ENCODE data around the gene ITPR1. TPM values are rescaled to one million over a fixed set of nuclear protein-coding genes. Genes with fewer than 3 reads are reported as not detected.

The ITPR1 gene
- polyA plus RNA-seq, 1 of the 3 experiments (the other 2 are of a cell fraction) = 5.9 TPM

DNA sequence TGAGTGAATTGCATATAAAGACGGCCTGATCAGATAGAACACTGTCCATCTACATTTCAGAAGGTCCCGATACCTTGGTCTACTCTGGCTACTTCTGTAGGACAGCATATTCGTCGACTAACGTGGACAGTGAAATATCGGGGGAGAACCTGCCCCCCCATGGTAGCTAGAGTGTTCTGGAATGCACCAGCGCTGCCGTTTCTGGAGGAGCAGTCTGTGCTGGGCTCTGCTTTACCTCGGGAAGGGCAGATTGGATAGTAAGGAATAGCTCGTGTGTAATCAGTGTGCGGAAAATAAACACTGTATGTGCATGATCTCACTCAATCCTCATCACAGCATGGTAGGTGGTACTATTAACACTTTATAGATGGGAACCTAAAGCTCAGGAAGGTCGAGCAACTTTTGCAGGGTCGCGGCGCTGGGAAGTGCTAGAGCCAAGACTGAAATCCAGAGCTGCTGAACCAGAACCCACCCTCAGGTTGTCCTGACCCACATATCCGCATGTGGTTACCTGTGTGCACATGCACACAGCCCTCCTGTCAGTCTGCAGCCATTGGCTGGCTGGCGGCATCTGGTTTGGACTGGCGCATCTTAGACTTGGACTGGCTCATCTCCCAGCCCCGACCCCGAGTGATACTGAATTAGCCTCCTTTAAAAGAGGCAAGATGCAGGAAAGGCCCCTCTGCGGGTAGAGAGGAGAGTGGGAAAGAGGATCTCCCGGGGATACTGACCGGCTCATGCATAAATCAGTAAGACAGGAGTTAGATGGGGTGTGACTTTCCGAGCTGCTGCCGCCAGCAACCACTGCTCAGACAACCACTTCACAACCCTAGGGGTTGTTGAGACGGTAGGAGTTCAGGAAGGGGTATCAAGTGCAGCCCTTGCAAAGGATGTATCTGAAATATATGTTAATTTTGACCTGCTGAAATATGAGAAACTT lies 331.1 kb downstream of the ITPR1 start:
- H3K4me1 ChIP-seq (ENCODE audit: control insufficient read depth in 1 of 2, insufficient read depth in 2 of 2, low read depth in 1 of 2, low read length in 1 of 2) = peaks cover 6 to 51% of the 10 kb centered on the region in 2 experiments; a peak in 2 of 4 replicates
- H3K79me2 ChIP-seq (ENCODE audit: insufficient read depth) = no peaks in the 10 kb centered on the region
- no peak overlapping the region for H2AFZ ChIP-seq (ENCODE audit: low read depth)
- no peak for DNase-seq
- no peak overlapping the region for H3K4me3 ChIP-seq (ENCODE audit: low read depth in 2 of 2, low read length in 1 of 2)
- TF ChIP-seq NFIC (IDR thresholded peaks at IDR 0.05; ENCODE audit: borderline replicate concordance) (no peak), RAD21 (IDR thresholded peaks at IDR 0.05; ENCODE audit: low read length) (no peak), EZH2phosphoT487 (IDR thresholded peaks at IDR 0.05; ENCODE audit: borderline replicate concordance, low read depth) (no peak), TEAD4 (IDR thresholded peaks at IDR 0.05; ENCODE audit: borderline replicate concordance, insufficient read depth) (no peak), FOXJ3 (CRISPR knock-in tag; IDR thresholded peaks at IDR 0.05) (no peak), GABPA (IDR thresholded peaks at IDR 0.05; ENCODE audit: low read depth) (no peak), NRF1 (IDR thresholded peaks at IDR 0.05; ENCODE audit: low read depth, low read length) (no peak), RXRA (IDR thresholded peaks at IDR 0.05; ENCODE audit: borderline replicate concordance, low read depth) (no peak)
- H3K27me3 ChIP-seq (ENCODE audit: insufficient read depth) = no peaks in the 10 kb centered on the region
- no peaks in the 10 kb centered on the region for H4K20me1 ChIP-seq (ENCODE audit: insufficient read depth)
- ChIA-PET POLR2A (no interaction called here), CTCF (interaction anchor here (0.9 to 1.5 kb wide), 4 partner anchors 43 to 156 kb away, joined by 3 to 5 read pairs (median 4); no protein-coding TSS in a partner anchor)
- no peaks in the 10 kb centered on the region for H3K9me3 ChIP-seq
- H3K9me2 ChIP-seq = no peaks in the 10 kb centered on the region
- peaks cover 0 to 3% of the 10 kb centered on the region in 2 experiments for H3K36me3 ChIP-seq (replicated peaks in 1 of 2; ENCODE audit: control insufficient read depth in 1 of 2, insufficient read depth in 2 of 2, low read length in 1 of 2)
- WGBS (ENCODE audit: low lambda C conversion rate) = 92% methylated on average over 26 of the region's 26 CpGs
- H3K4me2 ChIP-seq = no peak overlapping the region
- H3K9ac ChIP-seq = no peak overlapping the region
- H3F3A ChIP-seq (replicated peaks; ENCODE audit: insufficient read depth) = peaks cover 9% of the 10 kb centered on the region
- peak overlapping the region; percentile 35 to 62; a peak in 2 of 4 replicates for H3K27ac ChIP-seq (ENCODE audit: low read depth in 2 of 2, low read length in 1 of 2)

DNA sequence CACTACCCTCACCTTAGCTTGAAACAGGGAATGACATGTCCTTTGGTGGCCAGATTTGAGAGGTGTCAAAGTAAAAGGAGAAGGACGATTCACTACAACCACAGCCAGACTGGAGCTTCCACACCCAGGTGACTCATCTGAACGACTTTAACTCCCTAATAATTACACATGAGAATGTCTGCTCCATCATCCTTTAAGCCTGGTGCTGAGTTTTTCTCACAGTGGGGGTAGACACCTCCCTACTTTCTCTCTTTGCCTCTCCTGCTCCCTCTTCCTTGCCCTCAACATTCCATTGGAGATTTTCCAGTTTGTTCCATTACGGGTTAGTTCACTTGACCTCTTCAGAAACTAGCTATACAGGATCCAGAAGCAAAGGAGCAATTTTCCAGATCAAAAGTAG lies 331.8 kb downstream of the ITPR1 start:
- no peak for DNase-seq
- no peaks in the 10 kb centered on the region for H3K79me2 ChIP-seq (ENCODE audit: insufficient read depth)
- no peaks in the 10 kb centered on the region for H3K9me3 ChIP-seq
- ChIA-PET CTCF (interaction anchor here (0.9 to 1.5 kb wide), 5 partner anchors 42 to 233 kb away, joined by 3 to 5 read pairs (median 3); no protein-coding TSS in a partner anchor), POLR2A (no interaction called here)
- no peaks in the 10 kb centered on the region for H3K9me2 ChIP-seq
- peaks cover 9% of the 10 kb centered on the region for H3F3A ChIP-seq (replicated peaks; ENCODE audit: insufficient read depth)
- no peaks in the 10 kb centered on the region for H3K27me3 ChIP-seq (ENCODE audit: insufficient read depth)
- H3K9ac ChIP-seq = no peak overlapping the region
- no peak overlapping the region for H2AFZ ChIP-seq (ENCODE audit: low read depth)
- peaks cover 0 to 3% of the 10 kb centered on the region in 2 experiments for H3K36me3 ChIP-seq (replicated peaks in 1 of 2; ENCODE audit: control insufficient read depth in 1 of 2, insufficient read depth in 2 of 2, low read length in 1 of 2)
- WGBS (ENCODE audit: low lambda C conversion rate) = 17% methylated on average over 3 of the region's 3 CpGs
- no peak overlapping the region for H3K4me3 ChIP-seq (ENCODE audit: low read depth in 2 of 2, low read length in 1 of 2)
- H4K20me1 ChIP-seq (ENCODE audit: insufficient read depth) = no peaks in the 10 kb centered on the region
- H3K4me2 ChIP-seq = no peak overlapping the region
- peaks cover 6 to 45% of the 10 kb centered on the region in 2 experiments; a peak in 2 of 4 replicates for H3K4me1 ChIP-seq (ENCODE audit: control insufficient read depth in 1 of 2, insufficient read depth in 2 of 2, low read depth in 1 of 2, low read length in 1 of 2)
- no peak for TF ChIP-seq GATA2 (CRISPR knock-in tag; IDR thresholded peaks at IDR 0.05)
- no peak for TF ChIP-seq SMC3 (IDR thresholded peaks at IDR 0.05; ENCODE audit: low read depth, low read length)
- TF ChIP-seq, protein P1, sequence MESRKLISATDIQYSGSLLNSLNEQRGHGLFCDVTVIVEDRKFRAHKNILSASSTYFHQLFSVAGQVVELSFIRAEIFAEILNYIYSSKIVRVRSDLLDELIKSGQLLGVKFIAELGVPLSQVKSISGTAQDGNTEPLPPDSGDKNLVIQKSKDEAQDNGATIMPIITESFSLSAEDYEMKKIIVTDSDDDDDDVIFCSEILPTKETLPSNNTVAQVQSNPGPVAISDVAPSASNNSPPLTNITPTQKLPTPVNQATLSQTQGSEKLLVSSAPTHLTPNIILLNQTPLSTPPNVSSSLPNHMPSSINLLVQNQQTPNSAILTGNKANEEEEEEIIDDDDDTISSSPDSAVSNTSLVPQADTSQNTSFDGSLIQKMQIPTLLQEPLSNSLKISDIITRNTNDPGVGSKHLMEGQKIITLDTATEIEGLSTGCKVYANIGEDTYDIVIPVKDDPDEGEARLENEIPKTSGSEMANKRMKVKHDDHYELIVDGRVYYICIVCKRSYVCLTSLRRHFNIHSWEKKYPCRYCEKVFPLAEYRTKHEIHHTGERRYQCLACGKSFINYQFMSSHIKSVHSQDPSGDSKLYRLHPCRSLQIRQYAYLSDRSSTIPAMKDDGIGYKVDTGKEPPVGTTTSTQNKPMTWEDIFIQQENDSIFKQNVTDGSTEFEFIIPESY (IDR thresholded peaks at IDR 0.05; ENCODE audit: borderline replicate concordance, low read depth) = no peak
- no peak for TF ChIP-seq TAF1 (IDR thresholded peaks at IDR 0.05; ENCODE audit: borderline replicate concordance, low read depth, low read length)
- TF ChIP-seq FOSL2 (IDR thresholded peaks at IDR 0.05; ENCODE audit: borderline replicate concordance, low read depth) = peak; percentile 47; the same call in 1 of the 2 replicates
- no peak for TF ChIP-seq SIN3A (IDR thresholded peaks at IDR 0.05; ENCODE audit: borderline replicate concordance, low read depth, low read length)
- TF ChIP-seq TCF12 (IDR thresholded peaks at IDR 0.05) = peak; percentile 15; the same call in 1 of the 2 replicates
- H3K27ac ChIP-seq (ENCODE audit: low read depth in 2 of 2, low read length in 1 of 2) = peak overlapping the region; percentile 35 to 62; a peak in 2 of 4 replicates

Measured in SK-N-SH (cell line).